ENCODE data around the gene RGL3. TPM values are rescaled to one million over a fixed set of nuclear protein-coding genes. Genes with fewer than 3 reads are reported as not detected.

RGL3 gene
- total RNA-seq, 2 donors from 2014 or later = 13.8 to 32.7 TPM

DNA sequence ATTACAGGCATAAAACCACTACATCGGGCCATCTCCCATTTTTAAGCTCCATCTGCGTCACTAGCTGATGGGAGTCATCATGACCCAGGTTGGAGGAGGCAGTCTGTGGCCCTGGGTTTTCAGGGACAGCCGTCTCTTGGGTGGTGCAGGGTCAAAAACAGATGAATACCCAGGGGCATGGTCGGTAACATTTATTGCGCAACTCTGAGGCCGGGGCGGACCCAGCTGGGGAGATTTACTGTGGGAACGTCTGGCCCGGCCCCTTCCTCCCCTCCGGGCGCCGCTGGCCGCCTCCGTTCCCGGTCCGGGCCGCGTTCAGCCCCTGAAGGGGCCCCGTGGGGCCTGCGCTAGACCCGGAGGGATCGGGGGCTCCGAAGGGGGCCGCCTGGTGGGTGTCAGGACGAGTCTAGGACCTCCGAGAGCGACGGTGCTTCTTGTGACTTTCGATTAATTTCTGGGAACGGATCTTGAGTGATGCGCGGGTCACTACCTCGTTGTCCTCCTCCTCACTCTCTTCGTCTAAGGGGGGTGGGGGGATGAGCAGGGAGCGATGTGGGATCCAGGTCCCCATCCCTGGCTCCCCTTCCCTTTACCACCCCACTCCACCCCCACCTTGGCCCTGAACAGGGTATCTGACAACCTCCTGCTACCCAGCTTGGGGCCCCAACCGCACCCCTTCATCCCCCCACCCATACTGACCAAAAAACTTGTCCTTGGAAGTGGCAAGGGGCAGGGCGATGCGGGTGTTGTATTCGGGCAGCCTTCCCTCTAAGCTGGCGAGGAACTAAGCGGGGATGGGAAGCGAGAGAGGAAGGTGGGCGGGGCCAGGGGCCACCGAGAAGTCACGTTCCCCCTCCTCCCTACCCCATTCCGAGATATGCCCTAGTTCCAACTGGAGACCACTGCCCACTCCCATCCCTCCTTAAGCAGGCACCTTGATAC lies 1.6 kb upstream of the RGL3 start:
- Histone ChIP-seq H3K4me1 (peaks cover 4% of the 10 kb centered on the region), H3K27ac (no peak overlapping the region)
- intact Hi-C loops (cut with DNase I) = no loop called here

DNA sequence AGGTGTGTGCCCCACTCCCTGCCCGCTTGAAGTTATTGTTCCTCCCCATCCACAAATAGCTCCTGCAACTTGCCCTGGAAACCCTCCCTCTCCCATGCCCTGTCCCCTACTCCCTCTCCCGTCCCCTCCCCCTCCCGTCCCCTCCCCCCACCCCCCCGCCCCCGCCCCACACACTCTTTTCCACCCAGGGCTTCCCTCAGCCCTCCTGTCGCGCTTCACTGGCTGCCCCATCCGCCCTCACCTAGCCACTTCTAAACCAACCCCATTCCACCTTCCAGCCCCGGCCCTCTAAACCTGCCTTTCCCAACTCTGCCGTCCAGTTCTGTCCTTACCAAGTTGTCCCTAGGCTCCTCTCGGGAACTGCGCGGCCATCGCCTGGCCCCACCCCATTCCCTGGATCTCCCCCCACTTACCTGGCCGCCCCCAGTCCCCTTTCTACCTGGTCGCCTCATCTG lies 993 bp downstream of the RGL3 start:
- Histone ChIP-seq H3K9me3 (no peaks in the 10 kb centered on the region), H3K9ac (ENCODE audit: low read depth in 2 of 2, low read length in 2 of 2) (no peak overlapping the region), H3K4me1 (peaks cover 4% of the 10 kb centered on the region), H3K36me3 (no peaks in the 10 kb centered on the region), H3K4me3 (peak overlapping the region; percentile 46), H3K27ac (no peak overlapping the region), H3K27me3 (peaks cover 35% of the 10 kb centered on the region)
- TF ChIP-seq, protein P1, sequence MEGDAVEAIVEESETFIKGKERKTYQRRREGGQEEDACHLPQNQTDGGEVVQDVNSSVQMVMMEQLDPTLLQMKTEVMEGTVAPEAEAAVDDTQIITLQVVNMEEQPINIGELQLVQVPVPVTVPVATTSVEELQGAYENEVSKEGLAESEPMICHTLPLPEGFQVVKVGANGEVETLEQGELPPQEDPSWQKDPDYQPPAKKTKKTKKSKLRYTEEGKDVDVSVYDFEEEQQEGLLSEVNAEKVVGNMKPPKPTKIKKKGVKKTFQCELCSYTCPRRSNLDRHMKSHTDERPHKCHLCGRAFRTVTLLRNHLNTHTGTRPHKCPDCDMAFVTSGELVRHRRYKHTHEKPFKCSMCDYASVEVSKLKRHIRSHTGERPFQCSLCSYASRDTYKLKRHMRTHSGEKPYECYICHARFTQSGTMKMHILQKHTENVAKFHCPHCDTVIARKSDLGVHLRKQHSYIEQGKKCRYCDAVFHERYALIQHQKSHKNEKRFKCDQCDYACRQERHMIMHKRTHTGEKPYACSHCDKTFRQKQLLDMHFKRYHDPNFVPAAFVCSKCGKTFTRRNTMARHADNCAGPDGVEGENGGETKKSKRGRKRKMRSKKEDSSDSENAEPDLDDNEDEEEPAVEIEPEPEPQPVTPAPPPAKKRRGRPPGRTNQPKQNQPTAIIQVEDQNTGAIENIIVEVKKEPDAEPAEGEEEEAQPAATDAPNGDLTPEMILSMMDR (IDR thresholded peaks at IDR 0.05) = no peak
- no peak for DNase-seq
- intact Hi-C loops (cut with DNase I) = no loop called here

More for the DNA sequence above, 1.6 kb upstream of the RGL3 start:
- peak; percentile 51 for DNase-seq
- peak overlapping the region in 1 of 2 donors; percentile 35 for H3K9ac ChIP-seq (ENCODE audit: low read depth in 2 of 2, low read length in 2 of 2)
- H3K36me3 ChIP-seq = no peaks in the 10 kb centered on the region
- H3K9me3 ChIP-seq = no peaks in the 10 kb centered on the region
- peak overlapping the region; percentile 22 for H3K4me3 ChIP-seq
- TF ChIP-seq, protein P1 (IDR thresholded peaks at IDR 0.05) = no peak
- H3K27me3 ChIP-seq = peaks cover 47% of the 10 kb centered on the region

DNA sequence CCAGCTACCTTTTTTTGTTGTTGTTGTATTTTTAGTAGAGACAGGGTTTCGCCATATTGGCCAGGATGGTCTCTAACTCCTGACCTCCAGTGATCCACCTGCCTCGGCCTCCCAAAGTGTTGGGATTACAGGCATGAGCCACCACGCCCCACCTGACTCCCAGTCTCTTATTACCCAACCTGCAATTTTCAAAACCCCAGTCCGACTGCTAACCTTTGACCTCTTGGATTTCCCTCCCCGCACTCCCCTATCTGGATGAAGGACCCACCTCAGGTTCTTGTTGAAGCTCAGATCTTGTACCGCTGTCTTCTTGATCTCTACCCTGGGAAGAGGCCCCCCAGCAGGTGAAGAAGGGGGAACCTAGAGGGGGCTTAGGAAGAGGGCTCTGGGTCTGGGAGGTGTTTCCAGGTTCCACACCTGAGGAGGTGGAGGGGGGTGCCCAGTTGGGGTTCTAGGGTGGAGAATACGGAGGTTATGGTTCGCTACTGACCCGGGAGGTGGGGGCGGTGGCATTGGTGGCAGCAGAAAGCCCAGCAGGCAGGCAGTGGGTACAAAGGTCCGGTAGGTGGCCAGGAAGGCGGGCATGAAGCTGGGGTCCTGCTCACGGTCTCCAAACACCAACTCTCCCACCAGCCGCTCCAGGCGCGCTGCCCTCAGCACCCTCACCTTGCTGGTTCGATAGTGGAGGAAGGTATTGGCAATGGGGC lies 2.6 kb downstream of the RGL3 start:
- TF ChIP-seq, protein P1 (IDR thresholded peaks at IDR 0.05) = no peak
- H3K27me3 ChIP-seq = peaks cover 26% of the 10 kb centered on the region
- H3K4me1 ChIP-seq = no peaks in the 10 kb centered on the region
- H3K27ac ChIP-seq = no peak overlapping the region
- no peak overlapping the region for H3K4me3 ChIP-seq
- no peak for DNase-seq
- H3K9me3 ChIP-seq = no peaks in the 10 kb centered on the region
- H3K36me3 ChIP-seq = no peaks in the 10 kb centered on the region
- intact Hi-C loops (cut with DNase I) = no loop called here
- no peak overlapping the region for H3K9ac ChIP-seq (ENCODE audit: low read depth in 2 of 2, low read length in 2 of 2)

DNA sequence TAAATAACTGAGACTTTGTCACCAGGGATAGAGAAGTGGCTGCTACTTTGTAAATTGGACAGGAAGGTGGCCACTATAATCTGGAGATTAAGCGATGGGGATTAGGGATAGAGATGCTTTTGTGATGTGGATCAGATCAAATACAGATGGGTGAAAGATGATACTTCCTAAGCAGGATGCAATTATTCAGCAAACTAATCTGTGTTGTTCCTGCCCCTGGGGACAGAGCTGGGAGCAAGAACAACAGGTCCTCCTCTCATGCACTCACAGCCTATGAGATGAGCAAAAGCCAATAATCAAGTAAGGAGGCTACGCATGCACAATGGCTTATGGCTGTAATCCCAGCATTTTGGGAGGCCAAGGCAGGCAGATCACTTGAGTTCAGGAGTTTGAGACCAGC lies 4.6 kb downstream of the RGL3 start:
- intact Hi-C loops (cut with DNase I) = no loop called here
- TF ChIP-seq, protein P1 (IDR thresholded peaks at IDR 0.05) = no peak
- no peak overlapping the region for H3K9ac ChIP-seq (ENCODE audit: low read depth in 2 of 2, low read length in 2 of 2)

DNA sequence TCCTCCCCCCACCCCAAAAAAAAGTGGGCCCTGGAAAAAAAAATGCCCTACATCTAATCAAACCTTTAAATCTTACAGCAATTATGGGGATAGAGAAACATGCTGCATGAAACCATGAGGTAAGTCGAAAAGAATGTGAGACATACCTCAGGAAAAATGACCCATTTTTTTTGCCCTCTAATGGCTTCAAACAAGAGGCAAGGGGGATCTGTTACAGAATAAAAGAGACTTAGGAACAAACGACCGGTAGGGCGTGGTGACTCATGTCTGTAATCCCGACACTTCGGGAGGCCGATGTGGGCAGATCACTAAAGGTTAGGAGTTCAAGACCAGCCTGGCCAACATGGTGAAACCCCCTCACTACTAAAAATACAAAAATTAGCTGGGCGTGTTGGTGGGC lies 8.4 kb downstream of the RGL3 start:
- Histone ChIP-seq H3K9ac (ENCODE audit: low read depth in 2 of 2, low read length in 2 of 2) (no peak overlapping the region), H3K9me3 (no peaks in the 10 kb centered on the region), H3K27me3 (no peaks in the 10 kb centered on the region), H3K27ac (no peak overlapping the region), H3K4me1 (no peaks in the 10 kb centered on the region), H3K4me3 (no peak overlapping the region), H3K36me3 (no peaks in the 10 kb centered on the region)
- TF ChIP-seq, protein P1 (IDR thresholded peaks at IDR 0.05) = no peak
- DNase-seq = no peak
- intact Hi-C loops (cut with DNase I) = no loop called here

More for the DNA sequence above, 4.6 kb downstream of the RGL3 start:
- Histone ChIP-seq H3K4me3 (no peak overlapping the region), H3K27ac (no peak overlapping the region), H3K27me3 (peaks cover 8% of the 10 kb centered on the region), H3K9me3 (no peaks in the 10 kb centered on the region), H3K36me3 (no peaks in the 10 kb centered on the region), H3K4me1 (no peaks in the 10 kb centered on the region)
- DNase-seq = no peak
